GM21619 (cell line): ENCODE measurements around the gene PRKCE.

ENCODE experiments used
- ATAC-seq: cut with Tn5 transposase; IDR thresholded peaks from one replicate; pipeline ENCODE4 v1.9.1; 2021; ENCODE audit not compliant: unreplicated experiment

The PRKCE gene

DNA sequence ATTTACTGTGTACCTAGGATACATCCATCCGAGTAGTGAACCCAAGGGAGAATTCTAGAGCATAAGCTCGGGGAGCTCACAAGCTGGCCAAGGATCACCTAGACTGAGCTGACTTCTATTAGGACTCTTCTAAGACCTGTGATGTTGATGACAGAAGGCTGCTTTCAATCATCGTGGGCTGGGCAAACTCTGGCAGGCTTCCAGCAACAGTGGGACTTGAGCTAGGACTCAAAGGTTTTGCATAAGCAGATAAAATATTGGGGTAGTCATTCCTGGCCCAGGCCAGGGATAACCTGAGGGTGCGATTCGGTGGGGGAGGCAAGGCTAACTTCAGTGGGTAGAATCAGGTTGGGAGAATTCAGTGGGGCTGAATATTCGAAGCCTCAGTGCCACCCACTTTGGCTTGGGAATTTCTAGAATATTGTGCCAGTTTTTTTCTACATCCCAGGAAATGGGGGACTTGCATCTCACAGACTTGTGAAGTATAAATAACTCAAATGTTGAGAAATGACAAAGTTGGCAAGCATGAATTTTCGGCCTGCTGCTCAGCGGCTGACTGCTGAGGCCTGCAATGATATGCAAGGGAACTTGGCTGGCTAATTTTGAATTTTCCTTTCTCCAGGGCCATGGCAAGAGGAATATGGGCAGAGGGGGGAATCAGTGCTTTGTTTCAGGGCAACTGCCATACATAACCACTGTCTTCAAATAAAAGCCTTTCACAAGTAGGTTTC lies 274.3 kb downstream of the PRKCE start:
- ATAC-seq, result no peak

DNA sequence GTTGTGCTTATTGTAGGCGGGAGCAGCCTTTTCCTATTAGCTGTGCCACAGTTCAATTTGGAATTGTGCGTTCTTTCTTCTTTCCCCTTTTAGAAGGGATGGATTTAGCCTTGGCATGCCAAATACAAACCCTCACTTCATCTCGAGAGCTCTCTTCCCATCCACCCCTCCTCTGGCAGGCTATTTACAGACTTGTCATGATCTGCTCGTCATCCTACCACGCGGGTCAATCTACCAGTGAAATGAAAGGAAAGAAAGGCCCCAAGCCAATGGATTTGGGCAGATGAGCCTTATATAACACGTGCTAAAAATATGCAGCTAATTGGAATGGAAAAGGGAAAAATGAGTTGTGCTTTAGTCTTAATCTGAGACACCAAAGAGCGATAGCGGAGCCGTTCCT lies 277.5 kb downstream of the PRKCE start:
- ATAC-seq, result no peak

DNA sequence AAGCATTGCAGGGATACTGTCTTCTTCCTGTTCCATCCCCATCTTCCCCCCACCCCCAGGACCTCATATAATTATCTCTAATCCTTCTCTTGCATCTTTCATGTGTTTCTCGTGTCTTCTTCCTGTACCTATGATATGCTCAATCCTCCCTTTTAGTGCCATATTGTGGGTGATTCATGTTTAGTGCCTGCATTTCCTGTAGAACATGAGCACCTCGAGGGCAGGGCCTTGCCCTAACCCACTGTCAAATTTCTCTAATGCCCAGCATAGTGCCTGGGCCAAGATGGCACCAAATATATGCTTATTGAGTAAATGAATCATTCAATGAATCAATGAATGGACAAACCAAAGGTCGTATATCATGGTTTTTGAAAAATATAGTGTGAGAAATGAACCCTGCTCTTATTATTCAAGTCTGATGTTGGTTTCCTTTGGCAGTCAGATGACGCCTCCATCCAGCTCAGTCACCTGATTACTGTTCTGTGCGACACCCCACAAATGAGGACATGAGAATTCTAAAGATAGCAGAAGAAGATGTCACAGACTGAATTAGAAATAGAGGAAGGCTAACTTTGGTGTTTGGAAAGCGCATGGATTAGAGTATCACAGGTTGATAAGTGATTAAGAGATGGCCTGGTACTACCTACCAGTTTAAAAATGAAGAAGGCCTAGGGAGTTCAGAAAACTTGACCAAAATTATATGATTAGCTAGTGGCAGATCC lies 278.4 kb downstream of the PRKCE start:
- ATAC-seq, result no peak

DNA sequence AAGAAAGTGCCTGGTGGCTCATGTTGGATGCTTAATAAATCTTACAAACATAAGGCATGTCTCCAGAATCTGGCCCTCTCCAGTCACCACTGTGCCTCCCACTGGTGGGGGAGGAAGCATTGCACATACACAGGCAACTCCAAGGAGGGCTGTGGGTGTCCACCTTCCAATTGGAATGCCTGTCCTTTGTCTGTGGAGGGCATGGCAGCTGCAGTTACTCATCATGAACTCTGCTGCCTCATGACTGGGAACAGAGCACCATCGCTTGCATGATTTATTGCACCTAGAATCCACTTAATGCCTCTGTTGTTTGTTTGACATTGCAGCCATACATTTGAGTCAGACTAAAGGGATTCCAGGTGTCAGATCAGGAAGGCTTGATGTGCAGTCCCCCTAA lies 278.9 kb downstream of the PRKCE start:
- no peak for ATAC-seq

DNA sequence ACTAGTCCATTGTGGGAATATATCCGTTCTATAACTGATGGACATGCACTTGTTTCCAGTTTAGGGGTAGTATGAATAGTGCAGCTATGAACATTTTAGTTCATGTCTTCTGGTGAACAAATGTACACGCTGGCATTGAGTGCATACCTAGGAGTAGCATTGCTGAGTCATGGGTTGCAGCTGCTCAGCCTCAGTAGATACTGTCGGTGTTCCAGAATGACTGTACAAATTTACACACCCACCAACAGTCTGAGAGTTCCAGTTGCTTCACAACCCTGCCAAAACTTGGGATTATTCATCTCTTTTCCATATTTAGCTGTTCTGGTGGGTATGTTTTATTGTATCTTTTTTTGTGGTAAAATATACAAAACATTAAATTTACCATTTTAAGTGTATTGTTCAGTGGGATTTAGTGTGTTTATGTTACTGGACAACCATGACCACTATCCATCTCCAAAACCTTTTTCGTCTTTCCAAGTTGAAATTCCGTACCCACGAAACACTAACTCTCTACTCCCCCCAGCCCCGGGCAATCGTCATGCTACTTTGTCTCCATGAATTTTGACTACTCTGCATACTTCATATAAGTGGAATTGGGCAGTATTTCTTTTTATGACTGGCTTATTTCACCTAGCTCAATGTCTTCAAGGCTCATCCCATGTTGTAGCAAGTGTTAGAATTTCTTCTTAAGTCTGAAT lies 281.0 kb downstream of the PRKCE start:
- ATAC-seq, result no peak

DNA sequence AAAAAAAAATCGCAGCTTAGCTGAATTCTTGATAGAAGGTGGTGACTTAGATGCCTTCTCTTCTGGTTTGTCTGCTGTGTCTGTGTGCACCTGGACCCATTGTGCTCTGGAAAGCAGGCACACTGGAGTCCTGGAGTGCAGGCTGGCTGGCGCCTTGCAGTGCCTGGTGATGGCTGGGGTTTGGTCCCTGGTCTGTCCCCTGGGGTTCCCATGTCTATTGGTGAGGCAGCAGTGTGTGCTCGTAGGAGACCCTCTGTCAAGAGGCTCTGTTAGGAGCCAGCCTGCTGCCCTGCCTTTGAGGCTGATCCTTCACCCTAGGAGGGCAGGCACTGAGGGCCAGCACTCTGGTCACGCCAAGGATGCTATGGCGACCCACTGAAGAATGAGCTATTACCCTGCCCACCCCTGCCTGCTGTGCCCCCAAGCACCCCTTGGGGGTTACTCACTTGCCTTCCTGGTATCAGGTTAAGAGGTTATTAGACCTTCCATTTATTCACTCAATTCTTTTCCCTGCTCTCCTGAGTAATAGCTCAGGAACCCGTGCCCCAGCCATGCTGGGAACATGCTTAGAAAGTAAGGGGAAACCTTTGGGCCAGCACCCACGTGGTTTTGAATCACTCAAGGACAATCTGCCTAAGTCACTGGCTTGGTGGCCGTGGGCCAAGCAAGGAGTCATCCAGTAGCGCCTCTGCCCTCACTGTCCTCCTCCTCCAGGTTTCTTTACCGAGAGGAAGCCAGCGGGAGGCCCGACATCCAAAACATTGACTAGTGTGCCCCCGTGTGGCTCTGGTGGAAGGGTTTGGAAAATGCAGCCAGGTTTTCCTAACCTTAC lies 284.5 kb downstream of the PRKCE start:
- ATAC-seq, result no peak

DNA sequence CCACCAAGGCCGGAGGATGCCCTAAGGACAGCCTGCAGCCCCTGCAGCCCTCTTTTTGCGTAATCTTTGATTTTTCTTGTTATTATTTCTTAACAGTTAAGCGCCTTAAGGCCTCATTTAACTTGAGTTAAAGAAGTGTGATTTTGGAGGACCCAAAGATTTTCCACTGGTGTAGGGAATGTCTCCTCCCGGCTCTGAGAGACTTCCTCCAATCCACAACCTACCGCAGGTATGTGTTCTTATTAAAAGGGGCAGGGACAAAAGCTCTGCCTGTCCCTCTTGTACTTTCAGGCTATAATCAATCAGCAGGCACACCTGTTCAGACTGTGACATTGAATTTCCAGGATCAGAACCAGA lies 285.1 kb downstream of the PRKCE start:
- no peak for ATAC-seq

DNA sequence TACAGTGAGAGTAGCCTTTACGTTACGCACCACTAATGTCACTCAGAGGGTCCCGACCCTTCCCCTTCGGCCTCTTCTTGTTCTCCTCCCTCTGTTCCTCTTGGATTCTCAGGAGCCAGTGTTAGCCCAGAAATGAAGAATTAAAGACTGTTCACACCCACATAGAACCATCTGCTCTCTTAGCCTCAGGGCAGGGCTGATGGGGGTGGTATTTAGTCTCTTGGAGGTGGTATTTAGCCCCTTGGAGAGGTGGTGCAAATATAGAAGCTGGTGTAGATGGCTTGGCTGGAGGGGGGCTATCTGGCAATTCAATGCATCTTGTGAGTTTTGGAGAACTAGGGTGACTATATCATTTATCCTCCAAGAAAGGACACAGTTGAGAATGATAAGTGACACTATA lies 286.5 kb downstream of the PRKCE start:
- ATAC-seq, result no peak

DNA sequence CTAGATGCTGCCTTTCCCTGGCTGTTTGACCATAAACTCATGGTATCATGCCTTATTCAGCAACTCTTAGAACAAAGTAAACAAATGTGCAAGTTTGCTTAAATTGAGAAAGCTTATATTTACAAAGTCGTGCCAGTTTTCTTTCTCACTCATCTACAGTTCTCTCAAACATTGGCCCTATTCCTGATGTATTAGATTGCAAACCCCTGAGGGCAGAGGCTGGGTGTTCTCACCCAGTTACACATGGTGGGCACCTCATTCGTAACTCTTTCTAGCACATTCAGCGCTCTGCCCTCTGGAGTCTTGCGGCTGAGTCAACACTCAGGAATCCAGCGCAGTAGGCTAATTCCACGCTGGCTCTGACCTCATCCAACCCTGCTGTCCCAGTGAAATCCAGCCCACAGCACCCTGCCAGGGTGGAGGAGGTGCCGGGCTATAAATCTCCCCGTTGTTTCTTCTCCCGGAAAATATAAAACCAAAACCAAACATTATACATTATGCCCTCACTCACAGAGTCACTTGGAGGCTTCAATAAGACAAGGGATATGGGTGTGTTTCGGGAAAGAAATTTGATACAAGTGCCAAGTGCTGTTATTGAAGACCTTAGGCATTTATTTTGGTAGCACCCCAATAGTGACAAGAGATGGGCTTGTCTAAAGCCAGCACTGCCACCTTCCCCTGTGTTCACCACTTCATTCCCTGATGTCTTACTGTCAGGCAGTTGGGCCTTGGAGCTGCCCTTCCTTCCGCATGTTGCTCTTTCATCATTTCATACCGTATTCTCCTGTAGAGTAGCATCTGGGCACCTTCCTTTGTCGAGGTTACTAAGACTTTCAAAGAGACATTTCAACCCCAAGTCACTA lies 287.4 kb downstream of the PRKCE start:
- ATAC-seq, result no peak

DNA sequence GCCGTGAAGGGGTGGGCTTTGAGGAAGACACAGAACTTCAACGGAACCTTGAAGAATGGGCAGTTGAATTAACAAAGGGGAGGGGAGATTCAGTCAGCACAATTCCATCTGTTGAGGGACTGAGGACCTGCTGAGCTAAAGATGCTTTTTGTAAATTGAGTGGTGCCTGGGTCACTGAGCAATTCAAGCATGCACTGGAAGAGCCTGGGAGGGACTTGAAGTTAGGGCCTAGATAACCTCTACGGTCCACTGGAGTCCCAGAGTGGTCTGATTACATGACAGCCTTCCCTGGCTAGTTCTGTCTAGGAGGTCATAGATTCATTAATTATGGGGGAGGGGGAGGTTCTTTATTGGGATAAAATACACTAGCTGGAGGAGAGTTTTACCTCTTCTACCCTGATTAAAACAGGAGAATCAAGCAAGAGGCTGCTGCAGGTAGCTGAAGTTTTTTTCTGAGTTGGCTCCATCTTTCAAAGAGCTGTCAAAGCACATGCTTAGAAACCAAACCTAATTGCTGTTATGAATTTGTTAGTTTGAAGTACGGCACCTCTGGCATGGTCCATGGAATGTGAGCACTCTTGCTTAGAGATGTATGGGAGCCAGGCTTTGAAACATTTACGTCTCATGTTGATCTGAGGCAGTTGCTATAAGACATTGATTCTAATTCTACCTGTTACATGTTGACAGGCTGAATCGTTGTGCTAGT lies 290.2 kb downstream of the PRKCE start:
- ATAC-seq, result no peak

DNA sequence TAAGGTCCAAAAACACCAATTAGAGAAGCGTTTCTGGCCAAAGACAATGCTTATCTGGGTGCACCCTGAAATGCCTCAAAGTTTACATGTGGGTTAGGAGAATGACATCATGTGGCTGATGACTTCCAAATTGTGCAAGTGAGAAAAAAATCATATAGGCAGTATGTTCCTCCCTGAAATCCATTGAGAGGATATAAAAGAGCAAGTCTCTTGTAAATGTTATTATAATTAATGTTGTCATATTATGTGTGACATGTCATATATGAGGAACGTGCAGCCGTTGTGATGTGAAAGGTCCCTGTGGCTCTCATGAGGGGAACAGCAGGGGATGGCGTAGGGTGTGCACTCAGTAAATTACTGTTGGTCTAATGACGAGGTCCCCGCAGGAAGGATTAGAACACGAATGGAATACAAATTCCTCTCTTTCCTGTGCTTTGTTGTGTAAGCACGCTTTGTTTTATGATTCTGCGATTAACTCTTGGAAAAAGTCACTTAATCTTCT lies 290.8 kb downstream of the PRKCE start:
- ATAC-seq, result no peak

DNA sequence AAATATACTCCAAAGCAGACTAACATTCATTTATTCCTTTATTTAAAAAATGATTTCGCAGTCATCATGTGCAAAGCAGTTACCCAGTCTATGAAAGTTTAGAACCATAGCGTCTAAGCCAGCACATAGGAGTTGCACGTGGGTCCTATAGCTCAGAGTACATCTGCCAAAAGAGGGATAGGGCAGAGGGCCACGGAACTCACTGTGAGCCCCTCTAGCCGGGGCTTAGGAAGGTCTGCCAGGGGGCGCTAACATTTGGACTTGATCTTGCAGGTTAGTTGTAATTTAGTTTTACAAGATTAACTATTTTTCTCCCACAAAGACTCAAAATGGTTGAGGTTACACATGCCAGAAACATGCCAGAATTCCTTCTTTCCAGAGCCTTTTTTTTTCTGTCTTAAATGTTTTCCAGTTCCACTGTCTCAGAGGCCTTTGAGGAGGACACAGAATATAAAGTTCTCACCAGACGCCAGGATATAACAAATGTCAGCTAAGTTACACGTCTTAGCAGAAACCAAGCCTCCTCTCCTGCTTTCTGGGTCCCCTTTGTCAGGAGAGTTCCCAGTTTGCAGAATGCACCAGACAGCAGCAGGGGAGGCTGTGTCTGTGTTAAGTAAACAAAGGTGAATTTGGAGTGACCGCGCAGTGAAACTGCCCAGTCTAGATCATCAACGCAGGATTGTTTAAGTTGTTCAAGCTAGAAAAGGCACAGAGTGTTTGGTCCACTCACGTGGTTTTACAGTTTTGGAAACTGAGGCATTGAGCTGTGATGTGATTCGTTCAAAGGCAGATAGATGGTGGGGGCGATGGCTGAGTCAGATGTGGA lies 292.0 kb downstream of the PRKCE start:
- no peak for ATAC-seq

DNA sequence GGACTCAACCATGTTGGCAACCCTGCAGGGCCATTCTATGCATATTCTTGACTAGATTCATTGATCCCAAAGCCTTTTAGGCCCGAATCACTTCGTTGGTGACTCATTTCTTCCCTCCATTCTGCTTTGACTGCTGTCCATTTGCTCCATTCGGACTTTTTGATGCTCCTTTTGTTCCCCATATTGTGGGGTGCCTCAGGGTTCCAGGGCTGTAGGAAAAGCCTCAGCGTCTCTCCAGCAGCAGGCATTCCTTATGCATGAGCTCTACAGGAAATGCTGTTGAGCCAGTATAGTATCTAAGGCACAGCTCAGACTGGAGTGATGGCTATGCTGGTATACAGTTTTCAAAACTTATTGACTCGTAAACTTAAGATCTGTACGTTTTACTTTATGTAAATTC lies 292.6 kb downstream of the PRKCE start:
- ATAC-seq, result no peak

DNA sequence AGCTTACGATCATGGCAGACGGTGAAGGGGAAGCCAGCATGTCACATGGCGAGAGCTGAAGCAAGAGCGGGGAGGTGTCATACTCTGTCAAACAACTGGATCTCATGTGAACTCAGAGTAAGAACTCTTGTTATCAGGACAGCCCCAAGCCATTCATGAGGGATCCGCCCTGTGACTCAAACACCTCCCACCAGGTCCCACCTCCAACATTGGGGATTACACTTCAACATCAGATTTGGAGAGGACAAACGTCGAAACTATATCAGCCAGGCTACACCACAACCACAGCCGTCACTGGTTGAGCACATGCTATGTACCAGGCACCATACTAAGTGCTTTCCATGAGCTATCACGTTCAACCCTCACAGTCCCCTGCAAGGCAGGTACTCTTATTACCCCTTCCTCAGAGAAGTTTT lies 293.8 kb downstream of the PRKCE start:
- no peak for ATAC-seq

DNA sequence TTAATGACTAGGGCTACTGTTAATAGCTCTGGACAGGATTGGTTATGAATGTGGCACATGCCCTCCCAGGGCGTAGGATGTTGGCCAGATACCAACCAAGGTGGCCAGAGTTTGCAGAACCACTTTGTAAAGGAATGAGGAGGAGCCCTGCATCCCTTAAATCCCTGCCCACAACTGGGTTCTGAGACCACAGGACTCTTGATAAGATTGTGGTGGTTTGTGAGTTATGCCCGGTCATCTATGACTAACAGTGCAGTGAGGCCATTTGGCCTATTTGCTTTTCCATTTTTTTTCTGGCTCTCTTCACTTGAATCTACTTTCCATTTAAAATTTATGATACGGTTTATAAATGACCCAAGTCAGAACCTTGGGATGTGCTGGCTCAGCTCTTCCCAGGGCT lies 294.5 kb downstream of the PRKCE start:
- no peak for ATAC-seq

DNA sequence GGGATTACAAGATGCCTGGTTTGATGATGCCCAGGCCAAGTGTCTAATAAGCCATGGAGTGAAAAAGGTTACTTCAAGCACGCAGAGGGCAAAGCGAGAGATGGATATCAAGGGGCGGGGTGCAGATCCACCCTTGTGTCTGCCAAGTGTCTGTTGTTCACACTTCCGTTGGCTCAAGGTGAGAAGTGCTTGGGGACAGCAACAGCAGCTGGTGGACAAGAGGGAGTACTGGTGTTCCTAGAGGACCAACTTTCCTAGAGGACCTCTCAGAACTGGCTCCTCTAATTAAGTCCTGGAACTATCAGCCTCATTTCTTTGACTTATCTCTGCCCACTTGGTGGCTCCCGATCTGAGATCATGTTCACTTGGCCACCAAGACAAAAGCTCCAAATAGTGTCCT lies 299.1 kb downstream of the PRKCE start:
- ATAC-seq, result no peak

DNA sequence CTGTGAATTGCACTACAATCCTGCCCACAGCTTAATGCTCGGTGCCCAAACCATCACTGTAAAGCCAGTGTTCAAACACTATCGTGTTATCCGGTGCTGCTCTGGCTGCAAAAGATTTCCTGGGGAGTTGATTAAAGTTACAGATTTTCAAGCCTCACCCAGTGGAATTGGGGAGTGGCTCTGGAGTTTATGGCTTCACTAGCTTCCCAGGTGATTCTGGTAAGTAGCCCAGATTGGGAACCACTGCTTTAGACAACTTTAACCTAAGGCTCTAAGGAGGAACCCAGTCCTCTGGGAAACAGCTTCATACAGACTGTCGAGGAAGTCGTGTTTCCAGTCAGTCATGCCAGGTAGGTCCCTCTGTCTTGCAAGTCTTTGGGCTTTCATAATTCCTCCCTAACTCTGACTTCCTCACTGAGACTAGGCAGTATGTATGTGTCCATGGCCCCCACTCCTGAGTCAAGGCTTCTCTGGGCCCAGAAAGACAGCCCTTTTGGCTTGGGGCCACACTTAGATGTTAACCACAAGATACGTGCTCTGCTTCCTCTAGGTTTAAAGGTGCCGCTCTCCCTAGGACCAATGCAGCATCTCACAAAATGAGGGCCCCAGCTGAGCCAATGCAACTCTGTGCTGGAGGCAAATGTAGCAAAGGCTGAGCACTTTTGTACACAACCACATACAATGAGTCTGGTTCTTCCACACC lies 299.7 kb downstream of the PRKCE start:
- ATAC-seq, result no peak

DNA sequence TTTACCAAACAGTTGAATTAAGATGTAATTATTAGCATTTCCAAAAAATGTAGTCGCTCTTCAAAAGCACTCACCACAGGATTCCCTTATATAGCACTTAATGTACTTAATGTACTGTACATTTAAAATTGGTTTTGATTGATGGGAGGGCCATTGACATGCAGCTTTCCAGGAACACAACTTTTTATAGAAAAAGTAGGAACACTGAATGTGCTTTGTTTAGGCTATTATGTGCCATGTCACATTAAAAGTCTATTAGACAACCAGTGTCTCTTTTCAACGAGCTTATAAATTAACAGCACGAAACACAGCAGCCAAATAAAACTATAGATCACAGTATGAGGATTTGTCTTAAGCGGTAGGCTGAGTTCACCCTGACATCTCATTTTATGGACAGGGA lies 301.1 kb downstream of the PRKCE start:
- ATAC-seq, result no peak
